ENCODE measurements around the gene SAV1.
"Not testable (repeated sequence)": the region's sequence is repeated elsewhere in the genome, so short reads cannot be mapped to it uniquely, and the experiment has no call there.

The SAV1 gene

DNA sequence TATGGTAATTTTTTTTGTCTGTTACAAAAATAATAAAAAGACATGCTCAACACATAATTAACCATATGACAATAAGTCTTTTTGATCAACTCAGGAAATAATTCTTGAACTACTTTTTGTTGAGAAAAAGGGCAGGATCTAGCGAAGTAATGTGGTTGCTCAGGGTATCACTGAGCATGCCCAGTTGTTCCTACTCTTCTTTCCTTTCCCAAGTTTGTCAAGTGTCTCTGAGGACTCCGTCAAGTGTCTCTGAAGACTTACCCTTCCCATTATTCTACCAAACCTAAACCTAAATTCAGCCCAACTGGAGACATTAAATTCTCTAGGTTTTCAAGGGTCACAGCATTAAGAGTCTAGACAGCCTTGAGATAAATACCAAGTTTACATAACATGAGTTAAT is 3.5 kb downstream of the SAV1 start:
- not testable (repeated sequence) for DNase-seq

DNA sequence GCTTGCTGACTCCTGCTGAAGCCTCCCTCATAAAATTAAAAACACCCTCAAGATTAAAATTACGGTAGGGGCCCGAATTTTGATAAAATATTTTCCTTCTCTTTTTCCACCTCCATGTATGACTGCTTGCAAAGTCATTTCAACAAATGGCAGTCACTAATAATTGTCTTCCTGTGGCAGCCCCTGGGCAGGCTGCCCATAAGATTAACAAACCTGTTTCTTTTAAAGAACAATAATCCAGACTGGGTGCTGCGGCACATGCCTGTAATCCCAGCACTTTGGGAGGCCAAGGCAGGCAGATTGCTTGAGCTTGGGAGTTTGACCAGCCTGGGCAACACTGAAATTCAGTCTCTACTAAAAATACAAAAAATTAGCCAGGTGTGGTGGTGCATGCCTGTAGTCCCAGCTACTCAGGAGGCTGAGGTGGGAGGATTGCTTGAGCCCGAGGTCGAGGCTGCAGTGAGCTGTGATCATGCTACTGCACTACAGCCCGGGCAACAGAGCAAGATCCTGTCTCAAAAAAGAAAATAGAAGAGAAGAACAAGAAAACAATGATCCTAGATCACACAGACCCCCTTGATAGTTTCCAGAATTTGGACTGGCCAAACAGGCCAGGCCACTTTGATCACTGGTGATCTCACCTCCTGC is 8.7 kb downstream of the SAV1 start:
- peak; percentile 16 for DNase-seq

DNA sequence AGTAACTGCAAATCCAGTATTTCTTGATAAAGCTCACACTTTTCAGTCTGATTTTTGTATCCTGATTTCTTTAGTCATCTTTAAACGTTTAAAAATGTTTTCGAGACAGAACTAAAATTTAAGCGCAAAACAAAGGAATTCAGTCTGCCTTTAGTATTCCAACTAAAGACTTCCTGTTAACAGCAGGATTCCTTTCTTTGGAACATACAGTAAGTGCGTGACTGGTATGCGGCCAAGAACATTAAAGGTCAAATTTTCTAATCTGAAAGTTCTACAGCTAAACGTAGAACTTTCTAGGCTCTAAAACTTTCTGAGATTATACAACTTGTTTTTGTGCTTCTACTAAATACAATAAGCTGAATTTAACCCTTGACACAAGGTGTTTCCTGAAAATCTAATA is 9.9 kb downstream of the SAV1 start:
- no peak for DNase-seq

DNA sequence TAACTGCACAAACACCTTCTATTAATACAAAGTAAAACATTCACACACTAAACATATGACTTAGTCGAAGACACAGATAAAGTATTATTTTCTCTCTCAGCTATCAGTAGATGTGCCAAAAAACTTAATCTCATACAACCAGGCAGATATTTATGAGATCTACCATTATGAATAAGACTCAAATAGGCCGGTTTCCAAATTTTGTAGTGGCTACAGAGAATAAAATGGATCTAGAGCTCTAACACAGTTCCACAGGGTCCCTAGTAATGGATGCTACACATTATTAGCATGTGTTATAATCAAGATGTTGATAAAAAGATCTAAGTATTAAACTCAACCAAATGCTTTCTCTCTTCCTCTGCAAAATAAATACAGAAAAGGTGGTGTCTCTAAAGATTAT is 10.4 kb downstream of the SAV1 start:
- no peak for DNase-seq

DNA sequence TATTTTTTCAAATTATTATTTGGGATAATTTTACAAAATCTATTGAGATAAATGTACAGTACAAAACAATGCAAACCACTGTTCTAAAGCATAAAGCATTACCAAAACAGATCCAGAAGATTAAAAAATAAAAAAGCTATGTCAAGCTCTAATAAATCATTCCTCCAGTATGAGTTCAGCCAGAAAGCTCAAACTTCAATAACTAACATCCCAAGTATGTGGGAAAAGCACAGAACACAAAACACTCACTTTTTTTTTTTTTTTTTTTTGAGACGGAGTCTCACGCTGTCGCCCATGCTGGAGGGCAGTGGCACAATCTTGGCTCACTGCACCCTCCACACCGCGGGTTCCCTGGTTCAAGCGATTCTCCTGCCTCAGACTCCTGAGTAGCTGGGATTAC is 11.3 kb downstream of the SAV1 start:
- DNase-seq = no peak

DNA sequence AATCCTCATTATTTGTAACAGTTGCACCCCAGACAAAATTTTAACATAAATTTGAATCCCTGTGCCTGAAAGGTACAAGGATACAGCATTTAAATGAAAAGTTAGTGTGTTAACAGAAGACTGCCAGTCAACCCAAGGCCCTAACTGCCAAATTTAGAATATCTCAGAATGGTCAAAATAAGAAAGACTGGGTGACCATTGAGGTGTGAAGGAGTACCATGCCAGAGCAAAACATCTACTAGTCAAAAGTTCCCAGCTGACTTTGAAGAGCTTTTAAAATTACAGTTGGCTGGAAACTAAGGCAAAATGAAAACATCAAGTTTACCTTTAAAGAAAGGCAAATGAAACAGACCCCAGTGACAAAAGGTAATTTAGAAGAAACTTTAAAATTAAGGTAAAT is 18.4 kb downstream of the SAV1 start:
- no peak for DNase-seq

DNA sequence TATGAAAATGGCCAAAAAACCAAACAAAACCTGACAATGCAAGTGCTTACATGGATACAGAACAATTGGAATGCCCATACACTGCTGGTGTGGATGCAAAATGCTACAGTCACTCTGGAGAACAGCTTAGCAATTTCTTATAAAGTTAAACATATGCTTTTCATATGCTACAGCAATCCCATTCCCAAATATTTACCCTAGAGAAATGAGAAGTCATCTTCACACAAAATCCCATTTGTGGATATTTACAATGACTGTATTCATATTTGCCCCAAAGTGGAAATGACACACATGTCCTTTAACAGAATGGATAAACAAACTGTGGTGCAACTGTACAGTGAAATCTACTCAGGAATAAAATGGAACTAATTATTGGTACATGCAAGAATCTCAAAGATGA is 20.4 kb downstream of the SAV1 start:
- DNase-seq = no peak

DNA sequence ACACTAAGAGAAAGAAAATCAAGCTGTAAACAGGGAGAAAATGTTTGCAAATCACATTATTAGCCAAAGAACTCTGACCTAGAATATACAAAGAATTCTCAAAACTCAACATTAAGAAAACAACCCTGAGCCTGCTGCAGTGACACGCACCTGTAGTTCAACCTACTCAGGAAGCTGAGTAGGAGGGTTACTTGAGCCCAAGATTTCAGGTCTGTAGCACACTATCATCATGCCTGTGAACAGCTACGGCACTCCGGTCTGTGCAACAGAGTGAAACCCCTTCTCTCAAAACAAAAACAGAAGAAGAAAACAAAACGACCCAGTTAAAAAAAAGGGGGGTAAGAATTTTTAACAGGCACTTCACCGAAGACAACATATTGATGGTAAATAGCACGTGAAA is 20.8 kb downstream of the SAV1 start:
- no peak for DNase-seq

DNA sequence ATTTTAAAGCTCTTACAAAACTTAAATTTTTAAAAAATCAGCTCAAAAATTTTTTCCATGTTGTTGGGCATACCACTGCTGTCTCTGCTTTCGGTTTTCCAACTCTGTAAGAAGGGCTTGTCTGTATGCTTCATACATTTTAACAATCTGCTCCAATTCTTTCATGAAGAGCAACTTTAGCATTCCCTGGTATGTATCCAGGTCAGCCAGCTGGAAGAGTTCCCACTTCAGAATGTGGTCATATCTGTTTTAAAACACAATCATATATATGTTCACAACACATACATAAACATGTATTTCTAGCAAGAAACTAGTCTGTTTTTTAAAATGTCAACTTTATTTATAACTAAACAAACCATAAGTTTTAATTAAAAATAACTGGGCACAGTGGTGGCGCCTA is 33.0 kb downstream of the SAV1 start:
- DNase-seq = no peak

DNA sequence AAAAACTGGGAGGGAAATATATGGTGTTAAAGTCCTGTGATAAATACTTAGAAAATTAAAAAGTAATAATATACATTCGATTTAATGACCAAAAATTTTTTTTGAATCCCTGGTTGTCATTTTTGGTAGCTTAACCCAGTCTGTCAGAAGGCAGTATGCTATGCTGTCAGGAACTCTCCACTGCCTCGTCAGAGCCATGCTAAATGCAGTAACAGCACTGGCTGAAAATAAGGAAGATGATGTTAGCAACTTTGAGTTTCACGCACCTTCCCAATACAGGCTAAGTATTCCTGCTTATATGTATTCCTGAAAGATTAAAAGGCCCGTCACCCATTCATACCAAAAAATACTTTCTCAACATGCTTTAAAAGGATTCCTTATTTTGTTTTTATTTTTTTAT is 34.2 kb downstream of the SAV1 start:
- no peak for DNase-seq

DNA sequence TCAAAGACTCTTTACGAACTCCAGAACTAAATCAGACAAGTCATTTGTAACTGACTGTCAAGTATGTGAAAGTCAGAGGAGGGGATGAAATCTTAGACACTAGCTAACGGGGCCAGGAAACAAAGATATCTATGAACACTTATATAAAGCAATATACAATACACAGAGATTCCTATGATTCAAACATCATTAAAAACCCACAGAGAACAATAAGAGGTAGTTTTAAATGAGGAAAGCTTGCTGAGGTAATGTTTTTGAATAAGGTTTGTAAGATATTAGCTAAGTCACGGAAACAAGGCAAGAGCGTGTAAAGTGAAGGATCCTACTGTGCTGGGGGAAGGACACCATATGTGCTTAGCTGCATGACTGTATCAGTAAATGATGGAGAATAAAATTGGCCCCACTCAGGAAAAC is 36.7 kb downstream of the SAV1 start:
- no peak for DNase-seq

DNA sequence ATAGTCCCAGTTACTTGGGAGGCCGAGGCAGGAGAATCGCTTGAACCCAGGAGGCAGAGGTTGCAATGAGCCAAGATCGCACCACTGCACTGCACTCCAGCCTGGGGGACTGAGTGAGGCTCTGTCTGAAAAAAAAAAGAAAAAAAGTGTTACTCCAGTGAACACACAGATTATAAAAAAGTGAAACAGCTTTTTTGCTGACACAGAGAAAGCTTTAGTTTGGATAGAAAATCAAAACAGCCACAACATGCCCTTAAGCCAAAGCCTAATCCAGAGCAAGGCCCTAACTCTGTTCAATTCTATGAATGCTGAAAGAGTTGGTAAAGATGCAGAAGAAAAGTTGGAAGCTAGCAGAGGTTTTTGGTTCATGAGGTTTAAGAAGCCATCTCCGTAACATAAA is 43.2 kb downstream of the SAV1 start:
- not testable (repeated sequence) for DNase-seq

DNA sequence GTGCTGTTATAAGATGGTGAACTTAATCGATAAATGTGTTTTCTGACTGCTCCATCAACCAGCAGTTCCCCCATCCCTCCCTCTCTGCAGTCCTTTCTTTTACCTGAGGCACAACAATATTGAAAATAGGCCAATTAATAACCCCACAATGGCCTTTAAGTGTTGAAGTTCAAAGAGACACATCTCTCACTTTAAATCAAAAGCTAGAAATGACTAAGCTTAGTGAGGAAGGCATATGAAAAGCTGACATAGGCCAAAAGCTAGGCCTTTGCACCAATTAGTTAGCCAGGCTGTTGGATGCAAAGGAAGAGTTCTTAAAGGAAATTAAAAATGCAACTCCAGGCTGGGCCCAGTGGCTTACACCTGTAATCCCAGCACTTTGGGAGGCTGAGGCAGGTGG is 43.7 kb downstream of the SAV1 start:
- DNase-seq = no peak

DNA sequence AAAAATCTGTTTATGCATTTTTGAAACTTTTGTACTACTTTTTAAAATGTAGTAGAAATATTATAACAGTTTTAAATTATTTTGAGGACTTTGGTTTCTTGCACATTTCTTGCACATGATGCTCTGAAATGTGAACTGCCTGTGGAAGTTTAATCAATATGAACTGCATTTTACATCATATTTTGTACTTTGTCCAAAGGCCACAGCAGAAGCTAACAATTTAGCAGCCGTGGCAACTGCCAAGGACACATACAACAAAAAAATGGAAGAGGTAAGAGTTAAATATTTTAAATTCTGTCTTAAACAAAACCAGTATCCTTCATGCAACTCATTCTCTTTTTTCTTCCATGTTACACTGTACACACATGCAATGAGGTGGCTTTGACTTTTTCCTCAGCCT is 45.1 kb downstream of the SAV1 start:
- no peak for DNase-seq

DNA sequence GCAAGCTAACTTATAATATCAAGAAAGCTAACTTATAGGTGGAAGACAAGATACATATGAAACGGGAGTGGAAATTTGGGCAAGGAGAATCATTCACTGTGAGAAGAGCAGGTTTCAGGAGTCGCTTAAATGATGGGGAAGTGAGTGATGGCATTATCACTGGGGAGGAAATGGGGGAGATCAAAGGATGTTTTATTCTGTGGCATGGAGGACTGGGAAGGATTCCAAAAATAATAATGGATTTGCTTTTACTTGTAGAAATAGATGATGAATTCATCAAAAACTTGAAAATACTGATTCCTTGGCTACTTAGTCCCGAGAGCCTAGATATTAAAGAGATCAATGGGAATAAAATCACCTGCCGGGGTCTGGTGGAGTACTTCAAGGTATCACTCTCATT is 47.8 kb downstream of the SAV1 start:
- no peak for DNase-seq

DNA sequence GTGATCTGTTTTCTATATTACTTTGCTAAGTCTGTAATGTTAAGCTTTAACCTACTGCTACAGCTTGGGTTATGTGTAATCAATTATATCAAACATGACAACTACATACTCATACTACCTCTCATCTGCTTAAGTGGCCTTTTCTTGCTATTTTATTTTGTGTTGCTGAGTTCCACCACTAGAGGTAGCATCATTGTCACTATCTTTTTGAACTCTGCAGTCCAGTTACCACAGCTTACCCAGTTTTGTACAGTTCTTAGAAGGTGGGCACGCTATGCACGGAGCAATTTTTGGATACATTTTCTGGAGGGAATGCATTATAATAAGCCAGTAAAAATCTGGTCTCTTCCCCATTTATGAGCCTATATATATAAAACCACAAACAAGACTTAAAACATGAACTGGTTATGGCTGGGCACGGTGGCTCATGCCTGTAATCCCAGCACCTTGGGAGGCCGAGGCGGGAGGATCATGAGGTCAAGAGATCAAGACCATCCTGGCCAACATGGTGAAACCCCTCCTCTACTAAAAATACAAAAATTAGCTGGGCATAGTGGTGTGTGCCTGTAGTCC is 48.5 kb downstream of the SAV1 start:
- peak; percentile 52 for DNase-seq

DNA sequence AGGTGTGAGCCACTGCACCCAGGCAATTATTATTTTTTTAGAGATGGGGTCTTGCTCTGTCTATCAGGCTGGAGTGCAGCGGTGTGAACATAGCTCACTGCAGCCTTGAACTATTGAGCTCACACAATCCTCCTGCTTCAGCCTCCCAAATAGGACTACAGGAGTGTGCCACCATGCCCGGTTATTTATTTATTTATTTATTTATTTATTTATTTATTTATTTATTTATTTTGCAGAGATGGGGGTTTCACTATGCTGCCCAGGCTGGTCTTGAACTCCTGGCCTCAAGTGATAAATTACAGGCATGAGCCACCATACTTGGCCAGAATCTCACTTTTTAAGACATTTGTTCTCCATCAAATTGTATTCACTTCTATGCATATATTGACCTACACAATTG is 51.8 kb downstream of the SAV1 start:
- DNase-seq = no peak

DNA sequence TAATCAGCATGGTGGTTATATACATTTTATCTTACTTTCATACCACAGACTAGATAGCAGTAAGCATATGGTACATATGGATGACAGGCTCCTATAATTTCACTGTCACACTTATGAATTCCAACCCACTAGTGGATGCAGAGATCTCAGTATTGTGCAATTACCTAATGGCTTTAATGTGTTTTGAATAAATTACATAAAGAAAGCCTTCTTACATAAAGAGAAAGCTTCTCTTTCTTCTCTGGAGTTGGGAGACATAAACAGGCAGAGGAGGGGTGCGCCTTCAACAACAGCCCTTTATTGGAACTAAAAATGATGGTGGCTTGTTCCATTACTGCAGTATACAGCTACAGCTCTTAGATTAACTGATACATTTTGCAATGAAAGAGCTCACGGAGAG is 52.6 kb downstream of the SAV1 start:
- no peak for DNase-seq

DNA sequence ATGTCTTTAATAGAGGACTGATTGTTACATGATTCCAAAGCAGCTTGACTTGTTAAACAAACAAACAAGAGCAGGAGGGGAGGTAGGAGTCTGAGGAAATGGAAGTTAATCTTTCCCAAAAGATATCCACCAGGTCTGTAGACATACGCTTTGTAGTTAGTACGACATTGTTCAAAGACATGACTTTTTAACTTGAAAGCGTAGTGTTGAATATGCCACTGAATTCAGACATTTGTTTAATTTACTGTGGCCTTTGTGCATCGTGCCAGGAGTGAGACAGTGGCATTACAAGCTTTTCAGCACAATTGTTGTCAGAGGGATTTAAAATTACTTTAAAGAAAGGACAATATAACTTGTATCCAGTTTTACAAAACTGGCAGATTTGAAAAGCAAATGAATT is 53.0 kb downstream of the SAV1 start:
- no peak for DNase-seq

DNA sequence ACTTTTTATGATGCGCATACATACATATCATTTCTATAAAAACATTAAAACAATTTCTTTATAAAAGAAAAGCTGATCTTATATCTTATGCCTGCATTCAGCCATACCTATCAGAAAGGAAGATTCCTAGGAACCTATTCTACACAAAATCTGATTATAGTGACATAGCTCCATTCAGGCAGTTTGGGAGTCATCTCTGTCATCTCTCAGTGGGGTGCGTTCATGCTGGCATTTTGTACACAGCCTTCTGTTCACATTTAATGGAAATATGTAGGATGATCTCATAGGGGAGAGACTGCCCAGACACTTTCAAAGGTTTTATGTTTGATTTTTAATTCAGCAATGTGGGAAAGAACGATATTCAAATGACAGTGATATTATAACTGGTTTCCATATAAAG is 55.3 kb downstream of the SAV1 start:
- DNase-seq = no peak

DNA sequence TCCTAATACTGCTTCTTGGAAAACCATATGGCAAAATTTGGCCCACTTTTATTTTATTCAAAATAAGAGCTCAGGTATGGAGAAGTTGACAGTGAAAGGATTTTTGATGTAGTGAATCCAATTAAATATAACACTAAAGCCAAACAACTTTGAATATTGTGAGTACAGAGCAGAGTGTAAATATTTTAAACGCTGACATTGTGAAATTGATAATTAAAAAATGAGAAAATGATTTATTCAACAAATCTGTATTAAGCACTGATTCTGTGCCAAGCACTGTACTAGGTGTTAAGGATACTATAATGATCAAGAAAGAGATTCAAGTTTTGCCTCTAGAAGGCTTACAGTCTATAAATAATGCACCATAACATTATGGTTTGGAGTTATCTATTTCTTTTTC is 57.6 kb downstream of the SAV1 start:
- no peak for DNase-seq

DNA sequence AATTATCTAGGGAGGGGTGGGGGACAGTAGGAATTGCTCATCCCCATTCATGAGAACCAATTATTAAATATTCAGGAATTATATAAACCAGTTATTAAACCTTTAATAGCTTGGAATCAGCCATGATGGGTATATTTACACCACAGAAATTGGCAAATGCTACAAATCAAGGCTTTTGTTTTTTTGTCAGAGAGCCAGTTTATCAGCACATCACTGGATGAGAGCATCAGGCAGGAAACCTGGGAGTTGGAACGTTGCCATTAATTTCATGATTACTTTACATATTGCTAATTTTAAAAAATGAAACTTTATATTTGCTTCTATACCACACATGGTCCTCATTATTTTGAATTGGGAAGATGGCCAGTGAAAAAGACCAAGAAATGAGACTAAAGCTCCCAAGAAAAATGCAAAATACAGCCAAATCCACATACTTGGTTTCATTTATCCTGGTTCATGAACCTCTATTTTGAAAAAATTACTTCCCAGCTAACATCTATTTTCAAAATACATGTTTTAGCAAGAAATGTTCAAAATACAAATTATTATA is 59.7 kb downstream of the SAV1 start:
- DNase-seq = no peak

DNA sequence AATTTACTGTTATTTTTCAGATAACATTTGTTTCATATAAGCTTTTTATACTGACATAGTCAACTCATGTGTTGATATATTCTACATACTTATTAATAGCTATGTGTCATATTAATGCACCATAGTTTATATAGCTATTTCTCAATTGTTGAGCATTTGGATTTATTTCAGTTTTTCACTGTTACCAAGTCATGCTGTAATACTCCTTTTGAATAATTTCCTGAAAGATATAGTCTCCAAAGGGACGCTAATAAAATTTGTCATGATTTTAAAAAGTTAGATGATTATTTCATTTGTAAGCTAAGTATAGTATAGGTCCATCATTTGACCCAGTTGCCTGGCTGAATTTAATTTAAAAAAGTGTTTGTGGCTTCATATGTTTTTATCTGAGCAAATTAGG is 60.3 kb downstream of the SAV1 start:
- no peak for DNase-seq

DNA sequence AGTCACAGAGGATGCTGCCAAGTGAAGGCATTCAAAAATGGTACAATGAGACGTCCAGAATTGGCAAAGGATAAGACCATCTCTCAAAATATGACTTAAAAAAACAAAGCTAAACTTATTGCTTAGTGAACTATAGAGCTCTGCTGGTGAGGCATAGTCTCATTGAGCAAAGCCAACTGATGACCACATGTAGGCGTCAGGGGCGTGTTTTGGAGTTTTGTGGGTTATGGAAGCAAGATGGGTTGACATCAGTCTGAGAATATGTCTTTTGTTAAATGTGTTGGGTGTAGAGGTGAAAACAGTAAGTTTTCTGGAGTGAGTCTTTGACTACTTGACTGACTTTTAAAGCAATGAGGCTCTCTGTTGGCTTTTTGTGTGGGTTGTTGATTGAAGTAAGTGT is 60.9 kb downstream of the SAV1 start:
- no peak for DNase-seq

DNA sequence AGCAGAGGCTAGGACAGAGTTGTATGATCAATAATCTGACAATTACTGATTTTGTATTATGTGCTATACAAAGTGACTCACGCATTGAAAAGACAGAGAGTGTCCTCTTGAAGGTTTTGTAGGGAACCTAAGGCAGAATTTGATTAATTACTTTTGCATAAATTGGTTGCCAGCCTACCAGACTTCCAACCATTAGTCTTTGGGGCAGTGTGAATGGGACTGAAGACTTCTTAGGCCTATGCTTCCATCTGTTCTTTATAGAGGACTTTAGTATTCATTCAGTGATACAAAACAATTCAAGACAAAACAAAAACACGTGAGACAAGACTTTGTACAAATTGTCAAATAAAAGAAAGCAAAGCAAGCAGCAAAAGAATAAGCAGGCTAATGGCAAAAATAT is 61.6 kb downstream of the SAV1 start:
- no peak for DNase-seq
